RWPE2 (cell line): ENCODE data around the gene PTH.

ENCODE experiments used
- ATAC-seq: fragments of 200-7000 bp; cut with Tn5 transposase; 3 replicates; pipeline ENCODE4 v1.9.1; 2021; ENCODE audit warnings: low read depth
- DNase-seq: peaks from one replicate; pipeline ENCODE4 v3.0.0-alpha.2; 2020; ENCODE audit warnings: low spot score
- H3K27ac ChIP-seq: fragments of 450-650 bp; 2 replicates; pipeline ENCODE4 v1.5.1; 2017; ENCODE audit warnings: mild to moderate bottlenecking; ENCODE audit not compliant: poor library complexity, severe bottlenecking
- H3K27me3 ChIP-seq: fragments of 250-450 bp; sonication (Bioruptor Pico); 2 replicates; pipeline ENCODE4 v1.5.1; 2021; ENCODE audit warnings: mild to moderate bottlenecking, moderate library complexity; ENCODE audit not compliant: insufficient read depth, poor library complexity, severe bottlenecking
- H3K36me3 ChIP-seq: fragments of 250-450 bp; sonication (Bioruptor Pico); 2 replicates; pipeline ENCODE4 v1.5.1; 2020; ENCODE audit warnings: low read depth, mild to moderate bottlenecking, moderate library complexity
- H3K4me1 ChIP-seq: fragments of 250-450 bp; sonication (Bioruptor Pico); 2 replicates; pipeline ENCODE4 v1.5.1; 2021; ENCODE audit warnings: mild to moderate bottlenecking, moderate library complexity; ENCODE audit not compliant: insufficient read depth, poor library complexity, severe bottlenecking
- H3K4me3 ChIP-seq: fragments of 250-450 bp; sonication (Bioruptor Pico); 2 replicates; pipeline ENCODE4 v1.5.1; 2021; ENCODE audit warnings: mild to moderate bottlenecking, moderate library complexity; ENCODE audit not compliant: severe bottlenecking
- H3K9me3 ChIP-seq: fragments of 250-450 bp; sonication (Bioruptor Pico); 2 replicates; pipeline ENCODE4 v1.5.1; 2021; ENCODE audit warnings: mild to moderate bottlenecking, moderate library complexity; ENCODE audit not compliant: severe bottlenecking
- TF ChIP-seq, protein P1 (sequence below): fragments of 450-650 bp; IDR thresholded peaks from one replicate; pipeline ENCODE4 v1.5.1; 2017; ENCODE audit warnings: mild to moderate bottlenecking, moderate library complexity; ENCODE audit not compliant: poor library complexity, severe bottlenecking

Gene PTH

DNA sequence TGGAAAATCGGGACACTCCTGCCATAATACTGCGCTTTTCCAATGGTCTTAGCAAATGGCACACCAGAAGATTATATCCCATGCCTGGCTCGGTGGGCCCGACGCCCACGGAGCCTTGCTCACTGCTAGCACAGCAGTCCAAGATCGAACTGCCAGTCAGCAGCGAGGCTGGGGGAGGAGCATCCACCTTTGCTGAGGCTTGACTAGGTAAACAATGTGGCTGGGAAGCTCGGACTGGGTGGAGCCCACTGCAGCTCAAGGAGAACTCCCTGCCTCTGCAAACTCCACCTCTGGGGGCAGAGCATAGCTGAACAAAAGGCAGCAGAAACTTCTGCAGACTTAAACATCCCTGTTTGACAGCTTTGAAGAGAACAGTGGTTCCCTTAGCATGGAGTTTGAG, 15.6 kb downstream of the PTH start:
- H3K4me3 ChIP-seq: no peak overlapping the region
- H3K36me3 ChIP-seq: no peaks in the 10 kb centered on the region
- H3K4me1 ChIP-seq: no peaks in the 10 kb centered on the region
- H3K27ac ChIP-seq: no peak overlapping the region
- H3K9me3 ChIP-seq: no peaks in the 10 kb centered on the region
- ATAC-seq: no peak
- DNase-seq: no peak
- H3K27me3 ChIP-seq: peaks cover 3% of the 10 kb centered on the region
- TF ChIP-seq, protein P1, sequence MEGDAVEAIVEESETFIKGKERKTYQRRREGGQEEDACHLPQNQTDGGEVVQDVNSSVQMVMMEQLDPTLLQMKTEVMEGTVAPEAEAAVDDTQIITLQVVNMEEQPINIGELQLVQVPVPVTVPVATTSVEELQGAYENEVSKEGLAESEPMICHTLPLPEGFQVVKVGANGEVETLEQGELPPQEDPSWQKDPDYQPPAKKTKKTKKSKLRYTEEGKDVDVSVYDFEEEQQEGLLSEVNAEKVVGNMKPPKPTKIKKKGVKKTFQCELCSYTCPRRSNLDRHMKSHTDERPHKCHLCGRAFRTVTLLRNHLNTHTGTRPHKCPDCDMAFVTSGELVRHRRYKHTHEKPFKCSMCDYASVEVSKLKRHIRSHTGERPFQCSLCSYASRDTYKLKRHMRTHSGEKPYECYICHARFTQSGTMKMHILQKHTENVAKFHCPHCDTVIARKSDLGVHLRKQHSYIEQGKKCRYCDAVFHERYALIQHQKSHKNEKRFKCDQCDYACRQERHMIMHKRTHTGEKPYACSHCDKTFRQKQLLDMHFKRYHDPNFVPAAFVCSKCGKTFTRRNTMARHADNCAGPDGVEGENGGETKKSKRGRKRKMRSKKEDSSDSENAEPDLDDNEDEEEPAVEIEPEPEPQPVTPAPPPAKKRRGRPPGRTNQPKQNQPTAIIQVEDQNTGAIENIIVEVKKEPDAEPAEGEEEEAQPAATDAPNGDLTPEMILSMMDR: no peak

DNA sequence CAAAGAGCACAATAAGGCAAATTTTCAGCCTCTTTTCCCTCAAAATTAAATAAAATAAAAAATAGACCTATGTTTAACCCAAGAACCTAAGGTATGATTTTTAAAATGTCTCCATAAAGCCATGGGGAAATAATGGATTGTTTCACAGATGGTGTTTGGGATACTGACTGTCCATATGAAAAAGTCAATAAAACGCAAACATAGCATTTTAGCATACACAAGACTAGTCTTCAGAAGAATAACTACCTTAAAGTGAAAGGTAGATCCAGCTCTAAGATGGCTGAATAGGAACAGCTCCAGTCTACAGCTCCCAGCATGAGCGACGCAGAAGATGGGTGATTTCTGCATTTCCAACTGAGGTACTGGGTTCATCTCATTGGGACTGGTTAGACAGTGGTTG, 16.1 kb downstream of the PTH start:
- ATAC-seq (no peak), DNase-seq (no peak)
- no peaks in the 10 kb centered on the region for H3K4me1 ChIP-seq
- H3K27me3 ChIP-seq: peaks cover 3% of the 10 kb centered on the region
- TF ChIP-seq, protein P1: no peak
- no peak overlapping the region for H3K27ac ChIP-seq
- H3K36me3 ChIP-seq: no peaks in the 10 kb centered on the region
- H3K9me3 ChIP-seq: no peaks in the 10 kb centered on the region
- H3K4me3 ChIP-seq: no peak overlapping the region

DNA sequence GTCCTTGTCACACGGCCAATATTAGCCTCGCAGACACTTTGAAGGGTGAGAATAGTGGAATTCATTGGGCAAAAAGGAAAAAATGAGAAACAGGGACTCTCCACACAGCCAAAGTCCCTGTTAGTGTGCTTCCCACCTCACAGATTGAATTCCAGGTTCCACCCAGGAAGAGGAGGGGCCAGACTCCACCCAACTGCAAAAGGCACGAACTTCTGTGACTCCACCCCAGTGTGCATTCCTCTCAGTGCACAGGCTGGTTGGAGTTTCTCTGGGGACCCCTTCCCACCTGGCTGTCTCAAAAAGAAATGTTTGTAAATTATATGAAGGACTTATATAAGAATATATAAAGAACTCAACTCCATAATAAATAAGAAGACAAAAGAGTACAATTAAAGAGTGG, 20.7 kb downstream of the PTH start:
- no peak for ATAC-seq
- H3K4me3 ChIP-seq: no peak overlapping the region
- TF ChIP-seq, protein P1: no peak
- no peaks in the 10 kb centered on the region for H3K4me1 ChIP-seq
- peaks cover 3% of the 10 kb centered on the region for H3K27me3 ChIP-seq
- no peaks in the 10 kb centered on the region for H3K9me3 ChIP-seq
- no peak for DNase-seq
- no peaks in the 10 kb centered on the region for H3K36me3 ChIP-seq
- no peak overlapping the region for H3K27ac ChIP-seq

DNA sequence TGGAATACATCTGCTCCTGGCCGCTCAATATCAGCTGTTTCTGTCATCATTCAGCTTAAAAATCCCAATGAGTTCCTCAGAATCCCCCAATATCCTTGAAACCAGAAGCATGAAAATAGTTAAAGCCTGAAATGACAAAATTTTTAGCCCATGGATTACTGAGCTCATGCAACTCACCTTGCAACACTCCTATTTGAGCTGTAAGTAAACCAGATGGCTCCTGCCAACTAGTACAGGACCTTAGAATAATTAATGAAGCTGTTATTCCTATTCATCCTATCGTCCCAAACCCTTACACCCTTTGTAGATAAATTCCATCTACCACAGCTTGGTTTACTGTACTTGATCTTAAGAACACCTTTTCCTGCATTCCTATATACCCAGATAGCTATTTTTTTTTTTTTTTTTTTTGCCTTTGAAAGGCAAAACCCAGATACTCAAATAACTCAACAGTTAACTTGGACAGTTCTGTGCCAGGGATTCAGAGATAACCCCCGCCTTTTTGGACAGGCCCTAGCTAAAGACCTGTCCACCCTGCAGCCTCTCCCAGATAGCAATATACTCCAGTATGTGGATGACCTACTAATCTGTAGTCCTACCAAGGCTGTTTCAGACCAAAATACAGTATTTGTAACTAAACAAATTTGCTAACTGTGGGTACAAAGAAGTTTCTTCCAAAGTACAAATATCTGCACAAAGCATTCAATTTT, 22.6 kb downstream of the PTH start:
- no peak for ATAC-seq
- no peaks in the 10 kb centered on the region for H3K36me3 ChIP-seq
- no peaks in the 10 kb centered on the region for H3K4me1 ChIP-seq
- H3K27me3 ChIP-seq: peaks cover 3% of the 10 kb centered on the region
- no peak for DNase-seq
- H3K27ac ChIP-seq: no peak overlapping the region
- no peaks in the 10 kb centered on the region for H3K9me3 ChIP-seq
- no peak overlapping the region for H3K4me3 ChIP-seq
- TF ChIP-seq, protein P1: no peak

DNA sequence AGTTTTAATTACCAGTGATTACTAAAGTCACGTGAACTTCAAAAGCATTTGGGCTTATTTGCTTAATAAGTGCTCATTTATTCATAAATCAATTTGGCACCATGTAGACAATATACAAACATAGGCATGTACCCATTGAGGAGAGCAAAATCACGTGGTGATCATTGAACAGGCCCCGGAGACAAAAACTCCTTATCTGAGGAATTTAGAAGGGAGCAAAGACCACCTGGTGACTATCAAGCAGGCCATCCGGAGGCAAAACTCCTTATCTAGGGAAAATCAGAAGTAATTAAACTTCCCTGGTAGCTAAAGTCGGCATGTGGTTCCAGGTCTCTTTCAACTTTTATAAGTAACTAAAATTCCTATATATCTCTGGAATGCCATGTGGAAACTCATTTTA, 27.0 kb downstream of the PTH start:
- Histone ChIP-seq H3K27ac (no peak overlapping the region), H3K4me1 (no peaks in the 10 kb centered on the region), H3K4me3 (no peak overlapping the region), H3K27me3 (no peaks in the 10 kb centered on the region), H3K36me3 (no peaks in the 10 kb centered on the region), H3K9me3 (no peaks in the 10 kb centered on the region)
- DNase-seq (no peak), ATAC-seq (no peak)
- TF ChIP-seq, protein P1: no peak
